ENCODE results near the gene CIAO2B.
"Not testable (repeated sequence)": the region's sequence is repeated elsewhere in the genome, so short reads cannot be mapped to it uniquely, and the experiment has no call there.

CIAO2B gene

GRCh38 chr16:66902648-66903543 is 31.3 kb downstream of the CIAO2B start:
- no peak for DNase-seq

GRCh38 chr16:66901626-66902025 is 32.6 kb downstream of the CIAO2B start:
- no peak for DNase-seq

DNA sequence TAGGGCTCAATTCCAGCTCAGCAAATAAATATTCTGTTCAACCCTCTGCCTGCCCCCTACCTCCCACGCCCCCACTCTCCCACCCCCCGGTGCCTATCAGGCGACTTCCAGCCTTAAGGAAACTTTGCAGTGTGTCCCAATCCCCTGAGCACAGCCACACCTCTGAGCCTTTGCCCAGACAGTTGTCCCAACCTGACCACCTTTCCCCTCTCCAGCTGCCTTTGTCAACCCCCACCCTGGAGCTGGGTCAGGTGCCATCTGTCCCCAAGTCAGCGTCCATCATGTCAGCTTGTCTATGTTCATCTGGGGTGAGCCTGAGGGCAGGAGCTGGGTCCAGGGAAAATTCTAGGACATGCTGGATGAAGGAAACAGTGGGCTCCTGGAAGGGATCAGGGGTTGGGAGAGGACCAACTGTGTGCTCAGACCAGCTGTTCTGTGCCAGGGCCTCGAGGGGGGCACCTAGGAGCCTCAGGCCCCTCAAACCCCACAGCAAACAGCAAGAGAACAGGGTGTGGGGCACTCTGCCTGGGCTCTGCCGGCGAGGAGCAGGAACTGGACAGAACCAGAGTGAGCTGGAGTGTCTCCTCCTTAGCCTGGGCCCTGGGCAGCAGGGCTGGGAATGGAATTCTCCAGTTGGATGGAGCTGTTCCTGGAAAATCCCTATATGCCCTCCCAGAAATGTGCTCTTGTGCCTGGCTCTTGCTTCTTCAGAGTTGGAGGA is 33.3 kb downstream of the CIAO2B start:
- no peak for DNase-seq

DNA sequence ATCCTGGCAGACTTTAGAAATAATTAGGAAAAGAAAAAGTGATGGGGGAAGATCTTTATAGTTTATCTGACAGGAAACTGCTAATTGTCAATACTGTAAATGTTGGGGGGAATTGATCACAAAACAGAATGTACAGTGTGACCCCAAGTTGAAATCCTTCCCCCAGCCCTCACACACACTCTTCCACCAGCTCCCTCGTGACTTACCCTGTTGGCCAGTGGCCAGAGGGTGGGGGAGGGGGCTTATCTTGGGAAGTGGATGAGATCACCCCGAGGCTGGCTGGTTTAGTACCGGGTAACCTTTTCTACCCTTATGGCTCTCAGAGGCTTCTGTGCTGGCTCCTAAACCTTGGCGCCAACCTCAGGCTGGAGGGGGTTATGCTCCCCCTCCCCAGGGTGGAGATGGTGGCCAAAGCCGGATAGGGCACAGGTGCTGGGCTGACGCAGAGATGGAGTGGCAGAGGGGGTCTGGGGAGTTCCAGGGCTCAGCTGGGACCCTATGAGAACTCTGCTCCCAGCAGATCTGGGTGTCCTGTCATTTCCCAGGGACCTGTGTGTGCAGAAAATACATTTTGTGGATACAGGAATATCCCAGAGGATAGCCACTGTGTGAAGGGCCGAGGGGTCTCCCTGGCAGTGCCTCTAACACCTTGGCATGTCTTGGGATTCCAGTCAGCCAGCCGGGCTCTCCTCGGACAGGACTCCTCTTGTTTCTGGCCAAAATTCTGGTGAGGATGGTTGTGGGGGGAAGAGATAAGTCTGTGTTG is 34.1 kb downstream of the CIAO2B start:
- no peak for DNase-seq

DNA sequence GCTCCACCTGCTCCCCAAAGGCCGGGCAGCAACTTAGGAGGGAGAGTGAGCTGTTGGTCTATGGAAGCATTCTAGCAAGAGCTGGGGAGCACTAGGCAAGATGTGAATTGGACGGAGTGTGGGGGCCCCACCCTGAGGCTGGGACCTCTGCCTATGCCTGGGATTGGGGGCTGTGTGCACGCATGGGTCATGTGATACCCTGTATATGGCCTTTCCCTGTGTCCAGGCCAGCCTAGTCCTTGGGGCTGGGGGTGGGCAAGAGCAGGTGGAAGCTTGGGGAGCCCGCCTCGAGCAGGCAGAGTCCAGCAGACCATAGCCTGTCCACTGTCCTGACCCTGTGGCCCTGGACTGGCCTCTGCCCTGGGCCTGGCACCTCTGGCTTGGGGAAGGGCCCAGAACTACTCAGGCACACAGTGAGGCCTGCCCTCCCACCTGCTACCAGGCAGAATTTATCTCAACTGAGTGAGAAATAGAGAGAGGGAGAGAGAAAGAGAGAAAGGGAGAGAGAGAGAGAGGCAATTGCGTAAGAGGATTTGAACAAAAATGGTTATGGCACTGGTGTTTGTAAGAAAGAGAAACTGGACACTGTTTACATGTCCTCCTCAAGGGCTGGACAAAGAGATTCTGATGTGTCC is 34.8 kb downstream of the CIAO2B start:
- DNase-seq, result no peak

DNA sequence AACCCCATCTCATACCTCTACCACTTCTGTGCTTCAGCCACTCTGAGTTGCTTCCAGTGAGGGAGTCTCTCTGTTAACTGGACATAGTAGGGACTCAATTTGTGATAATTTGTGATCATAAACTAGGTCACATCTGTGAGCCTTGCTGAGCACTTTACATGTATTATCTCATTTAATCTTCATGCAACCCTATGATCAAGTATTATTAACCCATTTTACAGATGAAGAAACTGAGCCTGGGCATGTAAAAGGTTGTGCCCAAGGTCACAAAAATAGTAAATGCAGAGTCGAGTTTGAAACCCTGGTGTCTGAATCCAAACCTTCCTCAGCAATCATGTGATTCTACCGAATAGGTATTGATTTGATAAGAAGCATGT is 35.3 kb downstream of the CIAO2B start:
- no peak for DNase-seq

- no peak for DNase-seq
These were observed 36.0 kb downstream of the CIAO2B start for GRCh38 chr16:66898207-66898606.

GRCh38 chr16:66896682-66897081 is 37.5 kb downstream of the CIAO2B start:
- DNase-seq, result not testable (repeated sequence)

DNA sequence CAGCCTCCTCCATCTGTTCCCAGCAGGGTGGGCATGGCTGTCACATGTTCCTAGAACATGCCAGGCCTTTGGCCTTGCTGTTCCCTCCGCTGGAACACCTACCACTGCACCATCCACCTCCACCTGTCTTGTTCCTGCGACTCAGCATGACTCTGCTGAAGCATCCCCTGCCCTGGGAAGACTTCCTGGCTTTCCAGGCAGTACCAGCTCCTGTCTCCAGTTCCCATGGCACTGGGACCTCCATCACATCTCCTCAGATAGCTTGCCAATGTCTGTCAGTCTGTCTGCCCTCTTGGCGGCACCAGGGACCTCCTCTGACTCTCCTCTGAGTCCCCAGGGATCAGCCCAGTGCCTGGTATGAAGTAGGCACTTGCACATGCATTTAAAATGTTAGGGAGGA is 38.2 kb downstream of the CIAO2B start:
- no peak for DNase-seq

- no peak for DNase-seq
These were observed 38.6 kb downstream of the CIAO2B start for GRCh38 chr16:66895689-66895979.

DNA sequence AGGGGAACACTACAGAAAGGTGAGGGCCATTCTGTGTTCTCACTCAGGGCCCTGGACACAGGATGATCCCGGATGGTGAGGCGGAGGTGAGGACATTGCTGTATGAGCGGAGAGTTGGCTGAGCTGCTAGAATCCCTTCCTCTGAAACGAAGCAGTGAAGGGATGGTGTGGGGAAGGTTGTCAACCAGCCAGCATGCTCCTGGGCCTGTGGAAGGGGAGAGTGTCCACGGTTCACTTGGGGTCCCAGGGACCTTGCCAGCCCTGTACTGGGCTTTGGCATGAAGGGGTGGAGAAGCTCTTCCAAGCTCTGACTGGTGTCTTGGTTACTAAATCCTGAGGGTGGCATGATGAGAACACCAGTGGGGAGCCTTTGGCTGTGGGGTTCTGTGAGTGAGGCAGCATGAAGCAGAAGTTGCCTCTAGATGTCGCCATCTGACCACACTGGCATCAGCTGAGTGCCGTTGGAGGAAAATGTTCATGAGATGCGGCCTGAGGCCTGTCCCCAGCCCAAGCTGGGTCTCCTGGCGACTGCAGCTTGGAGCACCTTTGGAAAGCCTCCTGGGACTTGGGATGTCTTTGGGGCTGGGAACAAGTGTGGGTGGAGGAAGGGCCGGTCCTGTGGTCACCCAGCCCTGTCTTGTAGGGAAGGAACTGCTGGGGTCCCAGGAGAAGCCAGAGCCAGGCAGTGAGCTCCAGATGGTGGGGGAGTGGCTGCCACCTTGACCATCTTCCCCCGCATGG is 39.1 kb downstream of the CIAO2B start:
- DNase-seq, result peak; percentile 58 to 60

GRCh38 chr16:66894055-66894454 is 40.1 kb downstream of the CIAO2B start:
- DNase-seq, result no peak

- DNase-seq, result no peak
These were observed 42.4 kb downstream of the CIAO2B start for GRCh38 chr16:66891797-66892196.

DNA sequence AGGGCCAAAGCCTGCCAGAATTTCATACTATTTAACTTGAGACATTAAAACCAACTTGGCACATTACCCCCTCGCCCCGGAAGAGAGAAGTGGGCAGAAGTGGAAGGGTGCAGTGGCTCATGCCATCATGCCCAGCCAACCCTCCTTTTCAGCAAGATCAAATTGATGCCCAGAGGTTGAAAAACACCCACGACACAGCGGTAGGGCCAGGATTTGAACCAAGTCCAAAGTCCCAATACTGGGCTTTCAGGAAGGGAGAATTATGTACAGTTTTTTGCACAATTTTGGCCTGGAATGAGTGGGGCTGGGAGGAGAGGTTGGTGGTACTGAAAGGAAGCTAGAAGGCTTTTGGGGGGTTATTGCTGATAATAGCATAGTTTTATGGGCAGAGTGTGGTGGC is 42.8 kb downstream of the CIAO2B start:
- DNase-seq, result no peak

- no peak for DNase-seq
These were observed 43.4 kb downstream of the CIAO2B start for GRCh38 chr16:66890799-66891198.

GRCh38 chr16:66889622-66890021 is 44.6 kb downstream of the CIAO2B start:
- no peak for DNase-seq

GRCh38 chr16:66888647-66889615 is 45.3 kb downstream of the CIAO2B start:
- no peak for DNase-seq

- no peak for DNase-seq
These were observed 47.3 kb downstream of the CIAO2B start for GRCh38 chr16:66886914-66887313.

DNA sequence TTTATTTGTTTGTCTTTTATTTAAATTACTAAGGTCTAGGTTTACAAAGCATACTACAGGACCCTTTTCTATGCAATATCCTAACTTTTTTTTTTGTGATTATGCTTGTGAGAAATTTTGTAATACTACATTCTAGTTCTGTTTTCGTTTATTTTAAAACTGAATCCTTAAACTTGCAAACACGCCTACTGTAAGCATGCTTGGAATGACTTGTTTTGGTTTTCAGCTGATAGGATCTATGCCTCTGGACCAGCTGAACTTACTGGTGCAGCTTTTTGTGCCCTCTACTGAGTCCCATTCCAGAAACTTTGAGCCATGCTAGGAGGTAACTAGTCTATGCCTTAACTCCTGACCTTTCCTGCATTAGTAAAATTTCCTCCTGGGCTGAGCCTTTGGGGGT is 47.9 kb downstream of the CIAO2B start:
- DNase-seq, result no peak

- DNase-seq, result no peak
These were observed 48.7 kb downstream of the CIAO2B start for GRCh38 chr16:66885491-66885890.

- DNase-seq, result no peak
These were observed 51.5 kb downstream of the CIAO2B start for GRCh38 chr16:66882702-66883101.
